LNCAP (cell line): ENCODE measurements around the gene PLA2G2E.

ENCODE experiments used
- TF ChIP-seq, protein P1 (sequence below): fragments of 450-650 bp; IDR thresholded peaks from 2 replicates; pipeline ENCODE4 v1.5.1; 2017; ENCODE audit warnings: mild to moderate bottlenecking

PLA2G2E gene

DNA sequence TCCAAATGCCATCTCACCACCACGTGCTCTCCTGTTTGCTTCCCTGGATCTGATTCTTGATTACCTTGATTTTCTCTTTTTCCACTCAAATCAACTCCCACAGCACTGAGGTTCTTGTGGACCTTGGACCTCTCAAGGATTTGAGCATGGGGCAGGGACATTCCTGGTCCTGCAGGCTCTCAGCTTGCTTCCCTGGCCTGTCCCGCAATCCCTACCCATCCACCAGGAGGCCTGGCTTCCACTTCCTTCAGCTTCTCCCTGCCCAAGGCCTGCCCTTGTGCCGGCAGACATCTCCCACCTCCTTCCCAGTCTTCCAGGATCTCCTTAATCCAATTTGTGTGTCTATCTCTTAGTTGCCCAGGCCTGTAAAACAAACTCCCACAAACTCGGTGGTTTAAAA, 34.4 kb upstream of the PLA2G2E start:
- TF ChIP-seq, protein P1, sequence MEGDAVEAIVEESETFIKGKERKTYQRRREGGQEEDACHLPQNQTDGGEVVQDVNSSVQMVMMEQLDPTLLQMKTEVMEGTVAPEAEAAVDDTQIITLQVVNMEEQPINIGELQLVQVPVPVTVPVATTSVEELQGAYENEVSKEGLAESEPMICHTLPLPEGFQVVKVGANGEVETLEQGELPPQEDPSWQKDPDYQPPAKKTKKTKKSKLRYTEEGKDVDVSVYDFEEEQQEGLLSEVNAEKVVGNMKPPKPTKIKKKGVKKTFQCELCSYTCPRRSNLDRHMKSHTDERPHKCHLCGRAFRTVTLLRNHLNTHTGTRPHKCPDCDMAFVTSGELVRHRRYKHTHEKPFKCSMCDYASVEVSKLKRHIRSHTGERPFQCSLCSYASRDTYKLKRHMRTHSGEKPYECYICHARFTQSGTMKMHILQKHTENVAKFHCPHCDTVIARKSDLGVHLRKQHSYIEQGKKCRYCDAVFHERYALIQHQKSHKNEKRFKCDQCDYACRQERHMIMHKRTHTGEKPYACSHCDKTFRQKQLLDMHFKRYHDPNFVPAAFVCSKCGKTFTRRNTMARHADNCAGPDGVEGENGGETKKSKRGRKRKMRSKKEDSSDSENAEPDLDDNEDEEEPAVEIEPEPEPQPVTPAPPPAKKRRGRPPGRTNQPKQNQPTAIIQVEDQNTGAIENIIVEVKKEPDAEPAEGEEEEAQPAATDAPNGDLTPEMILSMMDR: no peak

- TF ChIP-seq, protein P1: no peak
Measured at GRCh38 chr1:19955534-19956170, 32.2 kb upstream of the PLA2G2E start.

GRCh38 chr1:19954059-19954458, 30.6 kb upstream of the PLA2G2E start:
- TF ChIP-seq, protein P1: no peak

- TF ChIP-seq, protein P1: no peak
Measured at GRCh38 chr1:19949016-19949415, 25.6 kb upstream of the PLA2G2E start.

DNA sequence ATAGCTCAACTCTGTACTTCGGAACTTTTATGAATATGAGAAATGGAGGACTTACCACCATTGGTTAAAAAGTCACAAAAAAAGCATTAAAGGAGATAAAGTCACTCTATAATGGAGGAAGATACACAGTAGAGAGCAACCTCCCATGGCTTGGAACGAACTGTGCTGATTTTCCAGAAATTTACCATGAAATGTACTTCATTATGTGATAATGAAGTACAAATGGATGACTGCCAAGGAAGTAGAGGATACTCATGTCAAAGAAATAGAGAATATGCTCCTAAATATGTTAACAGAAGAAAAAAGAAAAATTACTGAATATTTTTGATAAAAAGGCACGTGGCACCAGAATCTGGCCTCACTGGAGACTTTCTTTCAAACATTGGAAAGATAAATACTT, 23.6 kb upstream of the PLA2G2E start:
- TF ChIP-seq, protein P1: no peak

GRCh38 chr1:19946331-19946751, 22.9 kb upstream of the PLA2G2E start:
- TF ChIP-seq, protein P1: no peak

DNA sequence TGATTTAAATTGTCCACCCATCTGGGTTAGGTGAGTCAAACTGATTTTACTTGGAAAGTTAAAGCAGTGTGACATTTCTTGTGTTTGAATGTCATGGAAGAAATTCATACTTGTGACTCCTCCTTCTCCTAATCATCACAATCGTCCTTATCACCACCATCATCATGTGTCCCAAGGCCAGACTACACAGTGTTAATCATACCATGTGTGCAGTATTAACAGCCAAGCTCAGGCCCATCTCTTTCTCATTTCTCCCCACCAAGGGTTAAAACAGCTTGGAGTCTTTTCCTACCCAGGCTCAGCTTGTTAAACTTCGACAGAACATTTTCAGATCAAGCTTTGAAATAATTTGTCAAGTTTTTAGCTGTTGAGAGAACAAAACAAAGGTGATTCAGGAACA, 22.5 kb upstream of the PLA2G2E start:
- TF ChIP-seq, protein P1: no peak

GRCh38 chr1:19942657-19943056, 19.2 kb upstream of the PLA2G2E start:
- TF ChIP-seq, protein P1: no peak
